HL-60 (cell line): ENCODE data around the gene LTBR.
"Not testable (repeated sequence)": the region's sequence is repeated elsewhere in the genome, so short reads cannot be mapped to it uniquely, and the experiment has no call there.

ENCODE experiments used
- DNase-seq, 2 experiments: peaks; one replicate each; pipeline ENCODE4 v3.0.0-alpha.2; 2010 to 2020; ENCODE audit warnings: low read depth in 1 of 2, low spot score in 1 of 2
- H3K27ac ChIP-seq: fragments of 250-450 bp; sonication (Bioruptor Pico); replicated peaks from 2 replicates; pipeline ENCODE4 v1.5.1; 2020; ENCODE audit warnings: mild to moderate bottlenecking, moderate library complexity
- H3K27me3 ChIP-seq: fragments of 250-450 bp; sonication (Bioruptor Pico); 2 replicates; pipeline ENCODE4 v1.5.1; 2021; ENCODE audit warnings: mild to moderate bottlenecking, moderate library complexity; ENCODE audit not compliant: insufficient read depth, poor library complexity, severe bottlenecking
- H3K4me3 ChIP-seq: replicated peaks from 2 replicates; pipeline ENCODE4 v1.5.1; 2011; ENCODE audit warnings: mild to moderate bottlenecking, control low read depth, low read length; ENCODE audit not compliant: insufficient read depth
- GABPA ChIP-seq: IDR thresholded peaks from 2 replicates; pipeline ENCODE4 v1.6.1; 2012; ENCODE audit warnings: low read depth
- POLR2AphosphoS5 ChIP-seq: IDR thresholded peaks from 2 replicates; pipeline ENCODE4 v1.6.1; 2012; ENCODE audit warnings: low read depth
- SPI1 ChIP-seq: IDR thresholded peaks from 2 replicates; pipeline ENCODE4 v1.6.1; 2012; ENCODE audit warnings: low read depth, mild to moderate bottlenecking, borderline replicate concordance
- TF ChIP-seq, protein P1 (sequence below): IDR thresholded peaks from one replicate; pipeline ENCODE4 v1.5.1; 2011; ENCODE audit warnings: low read length, control low read depth, inconsistent platforms; ENCODE audit not compliant: insufficient read depth
- TF ChIP-seq, protein P2 (sequence below): IDR thresholded peaks from 2 replicates; pipeline ENCODE4 v1.6.1; 2012; ENCODE audit warnings: low read depth; ENCODE audit not compliant: insufficient replicate concordance

The LTBR gene

DNA sequence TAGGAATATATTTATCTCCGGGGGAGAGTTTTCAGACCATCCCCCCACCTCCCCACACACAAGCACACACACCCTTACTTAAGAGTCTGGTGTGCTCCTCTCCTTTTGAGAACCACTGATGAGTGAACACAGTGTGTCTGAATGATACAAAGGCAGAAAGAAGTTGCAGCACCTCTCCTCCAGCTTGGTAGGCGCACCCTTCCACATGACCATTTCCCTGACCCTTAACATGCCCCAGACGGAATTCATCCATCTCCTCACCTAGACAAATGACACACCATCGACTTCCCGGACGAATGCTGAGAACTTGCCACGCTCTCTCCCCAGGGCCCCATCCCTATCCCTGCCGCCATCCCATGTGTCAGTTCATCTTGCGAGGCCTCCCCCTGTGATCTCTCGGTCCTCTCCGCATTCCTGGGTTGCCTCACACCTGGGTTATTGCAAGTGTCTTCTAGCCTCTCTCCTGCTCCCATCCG, 46.0 kb upstream of the LTBR start:
- peak overlapping the region; percentile 99 for H3K27ac ChIP-seq
- no peaks in the 10 kb centered on the region for H3K27me3 ChIP-seq
- peak in 1 of 2 experiments; percentile 44 for DNase-seq
- H3K4me3 ChIP-seq, result peak overlapping the region; percentile 77
- TF ChIP-seq SPI1 (no peak), GABPA (no peak), POLR2AphosphoS5 (no peak)
- TF ChIP-seq, protein P1, sequence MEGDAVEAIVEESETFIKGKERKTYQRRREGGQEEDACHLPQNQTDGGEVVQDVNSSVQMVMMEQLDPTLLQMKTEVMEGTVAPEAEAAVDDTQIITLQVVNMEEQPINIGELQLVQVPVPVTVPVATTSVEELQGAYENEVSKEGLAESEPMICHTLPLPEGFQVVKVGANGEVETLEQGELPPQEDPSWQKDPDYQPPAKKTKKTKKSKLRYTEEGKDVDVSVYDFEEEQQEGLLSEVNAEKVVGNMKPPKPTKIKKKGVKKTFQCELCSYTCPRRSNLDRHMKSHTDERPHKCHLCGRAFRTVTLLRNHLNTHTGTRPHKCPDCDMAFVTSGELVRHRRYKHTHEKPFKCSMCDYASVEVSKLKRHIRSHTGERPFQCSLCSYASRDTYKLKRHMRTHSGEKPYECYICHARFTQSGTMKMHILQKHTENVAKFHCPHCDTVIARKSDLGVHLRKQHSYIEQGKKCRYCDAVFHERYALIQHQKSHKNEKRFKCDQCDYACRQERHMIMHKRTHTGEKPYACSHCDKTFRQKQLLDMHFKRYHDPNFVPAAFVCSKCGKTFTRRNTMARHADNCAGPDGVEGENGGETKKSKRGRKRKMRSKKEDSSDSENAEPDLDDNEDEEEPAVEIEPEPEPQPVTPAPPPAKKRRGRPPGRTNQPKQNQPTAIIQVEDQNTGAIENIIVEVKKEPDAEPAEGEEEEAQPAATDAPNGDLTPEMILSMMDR, result no peak
- TF ChIP-seq, protein P2, sequence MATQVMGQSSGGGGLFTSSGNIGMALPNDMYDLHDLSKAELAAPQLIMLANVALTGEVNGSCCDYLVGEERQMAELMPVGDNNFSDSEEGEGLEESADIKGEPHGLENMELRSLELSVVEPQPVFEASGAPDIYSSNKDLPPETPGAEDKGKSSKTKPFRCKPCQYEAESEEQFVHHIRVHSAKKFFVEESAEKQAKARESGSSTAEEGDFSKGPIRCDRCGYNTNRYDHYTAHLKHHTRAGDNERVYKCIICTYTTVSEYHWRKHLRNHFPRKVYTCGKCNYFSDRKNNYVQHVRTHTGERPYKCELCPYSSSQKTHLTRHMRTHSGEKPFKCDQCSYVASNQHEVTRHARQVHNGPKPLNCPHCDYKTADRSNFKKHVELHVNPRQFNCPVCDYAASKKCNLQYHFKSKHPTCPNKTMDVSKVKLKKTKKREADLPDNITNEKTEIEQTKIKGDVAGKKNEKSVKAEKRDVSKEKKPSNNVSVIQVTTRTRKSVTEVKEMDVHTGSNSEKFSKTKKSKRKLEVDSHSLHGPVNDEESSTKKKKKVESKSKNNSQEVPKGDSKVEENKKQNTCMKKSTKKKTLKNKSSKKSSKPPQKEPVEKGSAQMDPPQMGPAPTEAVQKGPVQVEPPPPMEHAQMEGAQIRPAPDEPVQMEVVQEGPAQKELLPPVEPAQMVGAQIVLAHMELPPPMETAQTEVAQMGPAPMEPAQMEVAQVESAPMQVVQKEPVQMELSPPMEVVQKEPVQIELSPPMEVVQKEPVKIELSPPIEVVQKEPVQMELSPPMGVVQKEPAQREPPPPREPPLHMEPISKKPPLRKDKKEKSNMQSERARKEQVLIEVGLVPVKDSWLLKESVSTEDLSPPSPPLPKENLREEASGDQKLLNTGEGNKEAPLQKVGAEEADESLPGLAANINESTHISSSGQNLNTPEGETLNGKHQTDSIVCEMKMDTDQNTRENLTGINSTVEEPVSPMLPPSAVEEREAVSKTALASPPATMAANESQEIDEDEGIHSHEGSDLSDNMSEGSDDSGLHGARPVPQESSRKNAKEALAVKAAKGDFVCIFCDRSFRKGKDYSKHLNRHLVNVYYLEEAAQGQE, result no peak

DNA sequence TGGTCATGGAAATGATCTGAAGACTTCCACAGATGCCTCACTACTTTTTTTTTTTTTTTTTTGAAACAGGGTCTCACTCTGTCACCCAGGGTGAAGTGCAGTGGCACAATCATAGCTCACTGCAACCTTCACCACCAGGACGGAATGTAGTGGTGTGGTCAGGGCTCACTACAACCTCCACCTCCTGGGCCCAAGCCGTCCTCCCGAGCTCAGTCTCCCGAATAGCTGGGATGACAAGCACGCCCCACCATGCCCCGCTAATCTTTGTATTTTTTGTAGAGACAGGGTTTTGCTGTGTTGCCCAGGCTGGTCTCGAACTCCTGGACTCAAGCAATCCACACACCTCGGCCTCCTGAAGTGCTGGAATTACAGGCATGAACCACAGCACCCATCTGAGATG, 45.4 kb upstream of the LTBR start:
- H3K4me3 ChIP-seq, result peak overlapping the region; percentile 77
- not testable (repeated sequence) for DNase-seq, H3K27me3 ChIP-seq
- 0 out of 2 replicates have a peak, but pooled peaks have one; percentile 8 for TF ChIP-seq POLR2AphosphoS5
- H3K27ac ChIP-seq, result peak overlapping the region; percentile 99

DNA sequence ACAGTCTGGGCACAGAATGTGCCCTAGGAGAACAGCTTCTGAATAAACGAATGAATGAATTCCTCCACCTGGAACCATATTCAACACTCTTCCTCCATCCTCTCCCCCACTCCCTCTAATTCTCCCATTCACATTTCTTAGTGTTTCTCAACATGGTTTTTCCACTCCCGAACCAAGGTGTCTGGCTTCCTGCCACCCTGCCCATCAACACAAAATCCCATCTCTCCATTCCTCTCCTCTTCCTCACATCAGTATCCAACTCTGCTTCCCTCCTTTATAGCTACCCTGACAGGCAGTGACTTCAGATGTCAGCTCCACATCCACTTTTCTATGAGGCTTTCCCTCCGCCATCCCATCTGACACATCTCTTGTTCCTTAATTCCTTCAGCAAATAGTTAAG, 45.0 kb upstream of the LTBR start:
- Histone ChIP-seq H3K27me3 (no peaks in the 10 kb centered on the region), H3K4me3 (peak overlapping the region; percentile 77), H3K27ac (peak overlapping the region; percentile 99)
- DNase-seq, result no peak
- TF ChIP-seq, protein P2, result no peak
- TF ChIP-seq SPI1, result 0 out of 2 replicates have a peak, but pooled peaks have one; percentile 1

DNA sequence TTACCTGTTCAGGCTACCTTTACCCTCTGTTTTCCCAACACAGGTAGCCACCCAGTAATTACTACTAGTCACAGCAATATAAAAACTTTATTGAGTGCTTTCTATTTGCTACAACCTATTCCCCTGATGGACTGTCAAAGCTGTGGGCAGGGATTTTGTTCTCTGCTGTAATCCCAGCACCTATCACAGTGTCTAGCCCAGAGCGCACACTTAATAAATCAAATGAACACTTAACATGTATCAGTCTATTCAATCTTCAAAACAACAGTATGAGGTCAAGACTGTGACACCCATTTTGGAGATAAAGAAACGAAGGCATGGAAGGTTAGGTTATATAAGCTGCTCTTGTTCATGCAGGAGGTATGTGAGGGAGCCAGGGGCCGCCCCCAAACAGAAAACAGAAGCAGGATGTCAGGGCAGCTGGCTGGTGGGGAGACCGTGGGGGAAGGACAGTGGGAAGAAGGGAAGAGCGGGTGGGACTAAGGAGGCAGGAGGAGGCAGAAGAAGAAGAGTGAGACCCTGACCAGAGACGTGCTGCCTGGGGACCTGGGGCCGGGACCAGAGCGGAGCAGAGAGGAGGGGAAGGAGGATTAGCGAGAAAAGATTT, 43.8 kb upstream of the LTBR start:
- no peak for DNase-seq
- no peak for TF ChIP-seq POLR2AphosphoS5
- TF ChIP-seq GABPA, result no peak
- TF ChIP-seq, protein P1, result no peak
- no peak for TF ChIP-seq SPI1
- TF ChIP-seq, protein P2, result no peak
- H3K27ac ChIP-seq, result peak overlapping the region; percentile 99

More for the DNA sequence above, 43.8 kb upstream of the LTBR start:
- Histone ChIP-seq H3K27me3 (no peaks in the 10 kb centered on the region), H3K4me3 (peak overlapping the region; percentile 77)
